GM19397 (cell line): Measurements from ENCODE around the gene RHBG.
"Not testable (repeated sequence)": the region's sequence is repeated elsewhere in the genome, so short reads cannot be mapped to it uniquely, and the experiment has no call there.

Experiments
- ATAC-seq: cut with Tn5 transposase; IDR thresholded peaks from one replicate; pipeline ENCODE4 v1.9.1; 2021; ENCODE audit warnings: mild to moderate bottlenecking, moderate library complexity; ENCODE audit not compliant: unreplicated experiment

RHBG gene

GRCh38 chr1:156359973-156360372 lies 9.0 kb upstream of the RHBG start:
- no peak for ATAC-seq

GRCh38 chr1:156360534-156360933 lies 8.5 kb upstream of the RHBG start:
- ATAC-seq = no peak

GRCh38 chr1:156365754-156366153 lies 3.3 kb upstream of the RHBG start:
- no peak for ATAC-seq

GRCh38 chr1:156366378-156367166 lies 2.4 kb upstream of the RHBG start:
- ATAC-seq = no peak

- no peak for ATAC-seq
Observed at GRCh38 chr1:156367383-156368156, 1.4 kb upstream of the RHBG start.

GRCh38 chr1:156368157-156368658 lies 803 bp upstream of the RHBG start:
- ATAC-seq = no peak

GRCh38 chr1:156369685-156370286 lies 775 bp downstream of the RHBG start:
- not testable (repeated sequence) for ATAC-seq

- no peak for ATAC-seq
Observed at GRCh38 chr1:156371553-156372264, 2.7 kb downstream of the RHBG start.

GRCh38 chr1:156372265-156372586 lies 3.2 kb downstream of the RHBG start:
- ATAC-seq = no peak

GRCh38 chr1:156372876-156373275 lies 3.9 kb downstream of the RHBG start:
- no peak for ATAC-seq

- no peak for ATAC-seq
Observed at GRCh38 chr1:156373546-156373945, 4.5 kb downstream of the RHBG start.

GRCh38 chr1:156376146-156376545 lies 7.1 kb downstream of the RHBG start:
- no peak for ATAC-seq

GRCh38 chr1:156376958-156377919 lies 8.2 kb downstream of the RHBG start:
- no peak for ATAC-seq

GRCh38 chr1:156378557-156378956 lies 9.5 kb downstream of the RHBG start:
- ATAC-seq = no peak

GRCh38 chr1:156379420-156380165 lies 10.6 kb downstream of the RHBG start:
- no peak for ATAC-seq

- no peak for ATAC-seq
Observed at GRCh38 chr1:156382561-156382960, 13.6 kb downstream of the RHBG start.

- ATAC-seq = no peak
Observed at GRCh38 chr1:156383023-156383422, 14.0 kb downstream of the RHBG start.

GRCh38 chr1:156384007-156384406 lies 15.0 kb downstream of the RHBG start:
- no peak for ATAC-seq

GRCh38 chr1:156384658-156385057 lies 15.6 kb downstream of the RHBG start:
- ATAC-seq = no peak
